NCI-H1930 (cell line): ENCODE results near the gene TMEM175.
A peak's percentile ranks its signal among the peaks of the same experiment; 100 is the strongest.
"Not testable (repeated sequence)": the region's sequence is repeated elsewhere in the genome, so short reads cannot be mapped to it uniquely, and the experiment has no call there.

ENCODE experiments used
- DNase-seq, 2 experiments: peaks; one replicate each; lab custom pipeline; 2025; lab: John Stamatoyannopoulos, UW

TMEM175 gene

GRCh38 chr4:917466-917865, 14.8 kb upstream of the TMEM175 start:
- DNase-seq, result no peak

- DNase-seq, result no peak
These were observed 14.3 kb upstream of the TMEM175 start for GRCh38 chr4:917992-918391.

GRCh38 chr4:918591-918990, 13.7 kb upstream of the TMEM175 start:
- DNase-seq, result not testable (repeated sequence)

GRCh38 chr4:919004-919680, 13.1 kb upstream of the TMEM175 start:
- DNase-seq, result not testable (repeated sequence)

GRCh38 chr4:921830-922331, 10.4 kb upstream of the TMEM175 start:
- DNase-seq, result no peak

- no peak for DNase-seq
These were observed 7.9 kb upstream of the TMEM175 start for GRCh38 chr4:924107-925096.

GRCh38 chr4:925171-925570, 7.1 kb upstream of the TMEM175 start:
- no peak for DNase-seq

- DNase-seq, result no peak
These were observed 6.3 kb upstream of the TMEM175 start for GRCh38 chr4:925771-926500.

- DNase-seq, result peak in 1 of 2 experiments; percentile 11
These were observed 5.7 kb upstream of the TMEM175 start for GRCh38 chr4:926538-926937.

GRCh38 chr4:927566-927965, 4.7 kb upstream of the TMEM175 start:
- not testable (repeated sequence) for DNase-seq

GRCh38 chr4:929096-929765, 3.0 kb upstream of the TMEM175 start:
- no peak for DNase-seq

GRCh38 chr4:930028-930551, 2.2 kb upstream of the TMEM175 start:
- DNase-seq, result no peak

- DNase-seq, result no peak
These were observed 1.4 kb upstream of the TMEM175 start for GRCh38 chr4:930827-931193.

- no peak for DNase-seq
These were observed 883 bp upstream of the TMEM175 start for GRCh38 chr4:931194-931959.

- no peak for DNase-seq
These were observed 432 bp downstream of the TMEM175 start for GRCh38 chr4:932713-933070.

GRCh38 chr4:939508-939907, 7.2 kb downstream of the TMEM175 start:
- not testable (repeated sequence) for DNase-seq

- no peak for DNase-seq
These were observed 13.2 kb downstream of the TMEM175 start for GRCh38 chr4:945274-946102.

- no peak for DNase-seq
These were observed 13.8 kb downstream of the TMEM175 start for GRCh38 chr4:946103-946450.

GRCh38 chr4:946517-947471, 14.5 kb downstream of the TMEM175 start:
- no peak for DNase-seq
